Amniotic epithelial cell (primary cell): ENCODE results near the gene ACER2.
"Not testable (repeated sequence)": the region's sequence is repeated elsewhere in the genome, so short reads cannot be mapped to it uniquely, and the experiment has no call there.

Experiments
- DNase-seq: peaks from one replicate; pipeline ENCODE4 v3.0.0-alpha.2; 2010; ENCODE audit warnings: low read depth

The ACER2 gene

DNA sequence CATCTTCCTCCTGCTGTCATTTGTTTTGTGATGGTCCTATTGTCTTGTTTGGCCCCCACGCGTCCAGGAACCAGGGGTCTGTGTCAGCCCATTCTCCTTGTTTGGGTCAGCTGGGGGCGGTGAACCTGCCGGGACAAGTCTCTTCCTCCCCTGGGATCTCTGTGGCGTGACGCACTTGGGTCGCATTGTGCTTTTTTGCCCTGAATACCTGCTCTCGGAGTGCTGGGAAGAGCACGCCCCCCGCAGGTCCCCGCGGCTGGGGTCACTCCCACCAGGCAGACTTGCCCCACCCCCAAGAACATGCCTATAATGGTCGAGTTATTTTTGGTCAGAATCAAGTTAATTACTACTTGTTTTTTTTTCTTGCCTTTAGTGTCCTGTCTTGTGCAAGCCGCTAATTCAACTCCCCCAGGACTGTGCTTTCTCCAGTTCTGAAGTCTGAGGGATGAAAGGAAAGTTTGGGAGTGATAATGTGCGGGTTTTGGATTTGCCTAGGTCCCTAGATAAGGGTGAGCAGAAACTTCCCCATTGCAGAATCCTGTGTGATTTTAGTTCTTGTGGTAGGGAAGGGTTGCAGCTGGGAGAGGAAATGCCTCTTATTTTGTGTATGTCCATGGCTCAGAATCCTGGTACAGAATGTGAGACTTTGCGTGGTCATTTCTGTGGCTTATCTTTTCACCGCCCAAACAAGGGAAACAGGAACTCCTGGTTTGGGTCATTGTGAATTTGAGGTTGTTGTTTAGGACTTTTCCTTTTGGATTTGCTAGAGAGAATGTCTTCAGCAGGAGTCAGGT is 789 bp downstream of the ACER2 start:
- peak; percentile 53 for DNase-seq

DNA sequence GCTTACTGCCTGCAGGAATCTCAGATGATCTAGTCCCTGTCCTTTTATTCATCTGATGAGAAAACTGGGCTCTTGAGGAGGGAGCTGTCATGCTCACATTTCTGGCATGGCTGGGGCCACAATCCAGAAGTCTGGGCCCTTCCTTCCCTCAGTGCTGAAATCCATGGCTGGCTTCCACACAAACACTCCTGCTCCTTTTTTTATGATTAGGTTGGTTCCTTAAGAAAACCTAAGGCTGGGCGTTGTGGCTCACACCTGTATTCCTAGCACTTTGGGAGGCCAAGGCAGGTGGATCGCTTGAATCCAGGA is 1.3 kb downstream of the ACER2 start:
- no peak for DNase-seq

- DNase-seq: peak; percentile 43
Measured at GRCh38 chr9:19410594-19410993, 1.8 kb downstream of the ACER2 start.

GRCh38 chr9:19411316-19411715 is 2.5 kb downstream of the ACER2 start:
- peak; percentile 98 for DNase-seq

GRCh38 chr9:19413456-19413855 is 4.6 kb downstream of the ACER2 start:
- not testable (repeated sequence) for DNase-seq

DNA sequence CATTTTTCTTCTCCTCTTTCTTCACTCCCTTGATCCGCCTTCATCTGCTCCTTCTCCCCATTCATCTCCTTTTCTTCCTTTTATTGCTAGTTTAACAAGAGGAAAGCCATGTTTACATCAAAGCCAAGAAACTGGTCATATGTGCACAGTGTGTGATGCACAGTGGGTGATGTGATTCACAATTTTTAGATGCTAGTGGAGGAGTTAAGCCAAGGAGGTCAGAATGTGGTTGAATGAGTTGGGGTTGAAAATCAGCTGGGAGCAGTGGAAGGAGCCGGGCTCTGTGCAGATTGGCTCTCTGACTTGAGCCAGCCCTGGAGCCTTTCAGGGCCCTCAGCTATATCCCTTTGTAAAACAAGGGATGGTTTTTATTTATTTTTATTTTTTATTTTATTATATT is 7.3 kb downstream of the ACER2 start:
- peak; percentile 81 for DNase-seq

DNA sequence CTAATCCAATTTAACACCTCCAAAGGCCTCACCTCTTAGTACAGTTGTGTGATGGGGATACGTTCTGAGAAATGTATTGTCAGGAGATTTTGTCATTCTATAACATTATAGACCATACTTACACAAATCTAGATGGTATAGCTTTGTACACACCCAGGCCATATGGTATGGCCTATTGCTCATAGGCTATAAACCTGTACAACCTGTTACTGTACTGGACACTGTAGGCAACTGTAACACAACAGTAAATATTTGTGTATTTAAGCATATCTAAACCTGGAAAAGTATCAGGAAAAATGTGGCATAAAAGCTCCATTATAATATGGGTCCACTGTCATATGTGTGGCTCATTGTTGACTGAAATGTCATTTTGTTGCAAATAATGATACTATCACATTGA is 12.1 kb downstream of the ACER2 start:
- DNase-seq: no peak

DNA sequence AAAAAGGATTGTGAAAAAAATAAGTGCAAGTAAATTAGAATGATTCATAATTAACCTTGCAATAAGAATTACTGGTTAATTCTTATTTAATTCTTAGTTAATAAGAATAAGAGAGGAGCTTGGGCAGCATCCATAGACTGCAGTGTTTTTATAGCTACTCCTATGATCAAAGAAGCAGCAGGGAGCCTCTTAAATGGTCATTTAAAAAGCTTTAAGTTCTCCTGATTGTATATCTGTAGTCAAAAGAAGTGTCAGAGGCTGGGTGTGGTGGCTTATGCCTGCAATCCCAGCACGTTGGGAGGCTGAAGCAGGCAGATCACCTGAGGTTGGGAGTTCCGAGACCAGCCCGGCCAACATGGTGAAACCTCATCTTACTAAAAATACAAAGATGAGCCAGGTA is 14.4 kb downstream of the ACER2 start:
- no peak for DNase-seq

DNA sequence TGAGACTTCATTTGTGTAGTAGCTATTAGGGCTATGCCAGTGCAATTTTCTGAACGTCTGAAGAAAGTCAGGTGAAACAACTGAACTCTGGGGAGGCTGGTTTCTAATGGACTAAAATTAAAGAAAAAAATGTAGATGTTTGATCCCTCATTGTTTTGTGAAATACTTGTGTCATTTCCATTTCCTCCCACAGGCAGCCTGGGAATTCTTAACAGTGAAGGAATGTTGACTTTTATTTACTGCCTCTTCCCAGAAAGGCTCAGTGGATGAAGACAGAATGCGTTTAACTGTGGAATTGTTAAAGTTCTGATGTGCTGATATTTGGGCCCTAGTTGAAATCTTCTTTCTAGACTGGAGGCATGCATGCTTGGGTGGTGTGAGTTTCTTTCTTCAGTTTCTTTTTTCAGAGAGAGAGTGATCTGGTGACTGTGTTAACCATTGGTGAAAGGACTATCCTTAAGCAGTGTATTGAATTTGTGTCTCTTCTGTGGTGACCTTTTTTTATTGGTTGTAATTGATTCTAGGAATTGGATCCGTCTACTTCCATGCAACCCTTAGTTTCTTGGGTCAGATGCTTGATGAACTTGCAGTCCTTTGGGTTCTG is 15.5 kb downstream of the ACER2 start:
- peak; percentile 44 for DNase-seq

GRCh38 chr9:19429595-19429994 is 20.8 kb downstream of the ACER2 start:
- no peak for DNase-seq

GRCh38 chr9:19430201-19430760 is 21.5 kb downstream of the ACER2 start:
- DNase-seq: no peak

GRCh38 chr9:19431361-19432171 is 22.8 kb downstream of the ACER2 start:
- DNase-seq: peak; percentile 29

DNA sequence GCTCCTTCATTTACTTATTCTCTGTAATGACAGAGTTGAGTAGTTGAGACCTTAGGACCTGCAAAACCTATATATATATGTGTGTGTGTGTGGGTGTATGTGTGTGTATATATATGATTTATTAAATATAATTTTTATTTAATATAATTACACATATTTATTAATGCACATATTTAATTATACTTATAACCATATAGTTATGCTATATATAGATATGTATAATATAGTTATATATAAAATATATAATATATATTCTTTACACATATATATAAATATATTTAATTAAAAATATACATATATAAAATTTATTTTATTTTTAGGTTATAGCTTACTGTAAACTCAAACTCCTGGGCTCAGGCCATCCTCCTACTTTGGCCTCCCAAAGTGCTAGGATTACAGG is 23.7 kb downstream of the ACER2 start:
- DNase-seq: no peak

GRCh38 chr9:19433729-19434128 is 24.9 kb downstream of the ACER2 start:
- not testable (repeated sequence) for DNase-seq

DNA sequence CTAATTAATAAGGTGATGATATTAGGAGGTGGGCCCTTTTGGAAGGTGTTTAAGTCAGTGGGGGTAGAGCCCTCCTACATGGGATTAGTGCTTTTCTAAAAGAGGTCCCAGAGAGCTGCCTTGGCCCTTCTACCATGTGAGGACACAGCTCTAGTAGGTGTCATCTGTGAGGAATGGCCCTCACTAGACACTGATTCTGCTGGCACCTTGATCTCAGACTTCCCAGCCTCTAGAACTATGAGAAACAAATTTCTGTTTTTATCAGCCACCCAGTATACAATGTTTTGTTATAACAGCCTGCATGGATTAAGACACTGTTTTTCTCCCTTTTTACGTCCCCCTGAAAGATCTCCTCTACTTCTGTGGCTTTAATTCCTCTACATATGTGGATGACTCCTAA is 31.6 kb downstream of the ACER2 start:
- DNase-seq: no peak

GRCh38 chr9:19440823-19441580 is 32.2 kb downstream of the ACER2 start:
- DNase-seq: peak; percentile 84

- DNase-seq: no peak
Measured at GRCh38 chr9:19441730-19442129, 32.9 kb downstream of the ACER2 start.

- no peak for DNase-seq
Measured at GRCh38 chr9:19442240-19442639, 33.4 kb downstream of the ACER2 start.

GRCh38 chr9:19445452-19445851 is 36.6 kb downstream of the ACER2 start:
- peak; percentile 66 for DNase-seq

DNA sequence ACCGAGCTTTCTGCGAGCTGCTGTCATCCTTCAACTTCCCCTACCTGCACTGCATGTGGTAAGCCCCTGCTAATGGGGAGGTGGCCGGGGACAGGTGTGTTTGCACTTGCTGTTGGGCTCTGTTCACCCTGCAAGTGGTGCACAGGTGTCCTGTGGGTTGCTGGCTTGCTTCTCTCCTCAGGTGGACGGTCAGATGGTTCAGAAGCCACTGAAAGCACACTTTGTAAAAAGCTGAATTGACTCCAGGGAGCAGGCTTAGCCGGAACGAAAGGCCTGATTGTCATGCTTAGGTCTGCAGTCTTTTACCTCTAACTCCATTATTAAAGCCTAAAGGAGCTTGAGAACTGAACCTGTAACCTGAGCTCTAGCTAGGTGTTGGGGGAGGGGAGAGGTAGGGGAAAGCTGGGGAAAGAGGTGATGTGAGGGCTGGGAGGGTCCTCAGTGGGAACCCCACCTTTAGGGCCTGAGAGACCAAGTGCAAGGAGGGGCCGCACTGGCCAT is 37.6 kb downstream of the ACER2 start:
- no peak for DNase-seq

GRCh38 chr9:19451240-19452087 is 42.7 kb downstream of the ACER2 start:
- DNase-seq: no peak
